Nephron (organoid): ENCODE results near the gene ARRB1.
"Not testable (repeated sequence)": the region's sequence is repeated elsewhere in the genome, so short reads cannot be mapped to it uniquely, and the experiment has no call there.

Source experiments
- H3K27ac Mint-ChIP-seq, 3 experiments: 2 replicates each; pipeline ENCODE4 v1.8.0; 2020; ENCODE audit warnings: mixed read lengths in 3 of 3, mild to moderate bottlenecking in 2 of 3, moderate library complexity in 1 of 3
- H3K27me3 Mint-ChIP-seq: 2 replicates; pipeline ENCODE4 v1.8.0; 2021; ENCODE audit warnings: low read depth, mild to moderate bottlenecking, moderate library complexity, mixed read lengths
- H3K36me3 Mint-ChIP-seq: 2 replicates; pipeline ENCODE4 v1.8.0; 2020; ENCODE audit warnings: low read depth, mixed read lengths
- H3K4me1 Mint-ChIP-seq: 2 replicates; pipeline ENCODE4 v1.8.0; 2020; ENCODE audit warnings: mixed read lengths
- H3K4me3 Mint-ChIP-seq, 3 experiments: 2 replicates each; pipeline ENCODE4 v1.8.0; 2020; ENCODE audit warnings: mild to moderate bottlenecking in 3 of 3, mixed read lengths in 3 of 3, moderate library complexity in 2 of 3
- H3K9me3 Mint-ChIP-seq: 2 replicates; pipeline ENCODE4 v1.8.0; 2020; ENCODE audit warnings: mixed read lengths
- TF ChIP-seq, protein P1 (sequence below), 3 experiments: fragments of 200-600 bp; sonication (generic); IDR thresholded peaks; one replicate each; pipeline ENCODE4 v1.5.0; 2021; ENCODE audit warnings: antibody characterized with exemption in 3 of 3; ENCODE audit not compliant: unreplicated experiment in 3 of 3

ARRB1 gene

DNA sequence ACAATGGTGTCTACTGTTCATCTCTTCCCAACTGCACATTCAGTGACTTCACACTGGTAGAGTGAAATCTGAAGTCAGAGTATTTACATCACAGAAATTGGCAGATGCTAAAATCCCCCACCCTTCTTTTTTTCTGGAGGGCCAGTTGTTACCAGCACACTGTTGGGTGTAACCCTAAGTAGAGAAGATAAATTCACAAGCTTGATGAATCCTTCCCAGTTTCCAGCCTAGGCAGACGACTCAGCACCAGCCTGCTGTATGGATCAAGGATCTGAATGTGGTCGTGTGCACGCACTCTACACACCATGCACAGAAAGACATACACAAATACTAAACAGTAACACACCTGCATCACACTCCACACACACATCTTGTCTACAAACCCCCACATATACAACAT lies 46.0 kb downstream of the ARRB1 start:
- Mint-ChIP-seq H3K36me3 (no peaks in the 10 kb centered on the region), H3K9me3 (no peaks in the 10 kb centered on the region), H3K27ac (peak overlapping the region in 1 of 3 experiments; percentile 0), H3K4me3 (no peak overlapping the region), H3K4me1 (no peaks in the 10 kb centered on the region), H3K27me3 (no peaks in the 10 kb centered on the region)
- TF ChIP-seq, protein P1, sequence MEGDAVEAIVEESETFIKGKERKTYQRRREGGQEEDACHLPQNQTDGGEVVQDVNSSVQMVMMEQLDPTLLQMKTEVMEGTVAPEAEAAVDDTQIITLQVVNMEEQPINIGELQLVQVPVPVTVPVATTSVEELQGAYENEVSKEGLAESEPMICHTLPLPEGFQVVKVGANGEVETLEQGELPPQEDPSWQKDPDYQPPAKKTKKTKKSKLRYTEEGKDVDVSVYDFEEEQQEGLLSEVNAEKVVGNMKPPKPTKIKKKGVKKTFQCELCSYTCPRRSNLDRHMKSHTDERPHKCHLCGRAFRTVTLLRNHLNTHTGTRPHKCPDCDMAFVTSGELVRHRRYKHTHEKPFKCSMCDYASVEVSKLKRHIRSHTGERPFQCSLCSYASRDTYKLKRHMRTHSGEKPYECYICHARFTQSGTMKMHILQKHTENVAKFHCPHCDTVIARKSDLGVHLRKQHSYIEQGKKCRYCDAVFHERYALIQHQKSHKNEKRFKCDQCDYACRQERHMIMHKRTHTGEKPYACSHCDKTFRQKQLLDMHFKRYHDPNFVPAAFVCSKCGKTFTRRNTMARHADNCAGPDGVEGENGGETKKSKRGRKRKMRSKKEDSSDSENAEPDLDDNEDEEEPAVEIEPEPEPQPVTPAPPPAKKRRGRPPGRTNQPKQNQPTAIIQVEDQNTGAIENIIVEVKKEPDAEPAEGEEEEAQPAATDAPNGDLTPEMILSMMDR (IDR thresholded peaks at IDR 0.05; ENCODE audit: unreplicated experiment in 3 of 3): no peak

DNA sequence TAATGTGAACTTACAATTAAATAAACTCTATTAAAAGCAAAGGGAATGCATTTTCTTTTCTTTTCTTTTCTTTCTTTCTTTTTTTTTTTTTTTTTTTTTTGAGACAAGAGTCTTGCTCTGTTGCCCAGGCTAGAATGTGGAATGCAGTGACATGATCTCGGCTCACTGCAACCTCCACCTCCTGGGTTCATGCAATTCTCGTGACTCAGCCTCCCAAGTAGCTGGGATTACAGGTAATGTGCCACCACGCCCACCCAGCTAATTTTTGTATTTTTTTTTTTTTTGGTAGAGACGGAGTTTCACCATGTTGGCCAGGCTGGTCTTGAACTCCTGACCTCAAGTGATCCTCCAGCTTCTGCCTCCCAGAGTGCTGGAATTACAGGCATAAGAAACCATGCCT lies 46.5 kb downstream of the ARRB1 start:
- not testable (repeated sequence) for H3K27ac Mint-ChIP-seq, H3K27me3 Mint-ChIP-seq, H3K4me3 Mint-ChIP-seq, H3K4me1 Mint-ChIP-seq, H3K9me3 Mint-ChIP-seq, H3K36me3 Mint-ChIP-seq

DNA sequence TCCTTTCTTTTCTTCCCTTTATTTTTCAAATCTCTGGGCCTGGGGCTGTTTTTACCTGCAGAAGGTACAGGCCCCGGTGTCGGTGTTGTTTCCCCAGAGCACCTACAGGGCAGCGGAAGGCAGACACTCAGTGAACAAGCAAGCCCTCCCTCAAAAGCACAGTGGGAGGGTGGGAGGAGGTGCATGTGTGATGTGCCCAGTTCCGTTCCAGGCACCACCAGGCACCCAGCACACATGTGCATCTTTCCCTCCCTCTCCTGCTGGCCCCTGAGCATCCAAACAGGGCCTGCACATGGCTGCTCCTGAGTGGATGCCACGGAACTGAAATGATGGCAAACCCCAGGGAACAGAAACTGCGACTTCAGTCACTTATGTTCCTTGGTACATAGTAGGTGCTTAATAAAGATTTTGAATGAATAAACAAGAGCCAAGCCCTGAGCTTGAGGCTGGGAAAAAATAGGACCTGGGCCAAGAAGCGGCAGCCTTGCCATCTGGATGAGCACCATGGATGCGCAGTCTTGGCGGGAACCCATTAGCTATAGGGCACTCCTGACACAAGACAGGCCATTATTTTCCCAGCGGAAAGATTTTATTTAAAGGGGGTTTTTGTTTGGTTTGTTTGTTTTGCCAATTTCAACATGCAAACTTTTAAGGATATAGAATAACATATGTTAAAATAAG lies 47.8 kb downstream of the ARRB1 start:
- H3K36me3 Mint-ChIP-seq: no peaks in the 10 kb centered on the region
- no peaks in the 10 kb centered on the region for H3K27me3 Mint-ChIP-seq
- H3K4me1 Mint-ChIP-seq: no peaks in the 10 kb centered on the region
- H3K9me3 Mint-ChIP-seq: no peaks in the 10 kb centered on the region
- no peak overlapping the region for H3K27ac Mint-ChIP-seq
- H3K4me3 Mint-ChIP-seq: no peak overlapping the region
- TF ChIP-seq, protein P1 (IDR thresholded peaks at IDR 0.05; ENCODE audit: unreplicated experiment in 3 of 3): no peak

DNA sequence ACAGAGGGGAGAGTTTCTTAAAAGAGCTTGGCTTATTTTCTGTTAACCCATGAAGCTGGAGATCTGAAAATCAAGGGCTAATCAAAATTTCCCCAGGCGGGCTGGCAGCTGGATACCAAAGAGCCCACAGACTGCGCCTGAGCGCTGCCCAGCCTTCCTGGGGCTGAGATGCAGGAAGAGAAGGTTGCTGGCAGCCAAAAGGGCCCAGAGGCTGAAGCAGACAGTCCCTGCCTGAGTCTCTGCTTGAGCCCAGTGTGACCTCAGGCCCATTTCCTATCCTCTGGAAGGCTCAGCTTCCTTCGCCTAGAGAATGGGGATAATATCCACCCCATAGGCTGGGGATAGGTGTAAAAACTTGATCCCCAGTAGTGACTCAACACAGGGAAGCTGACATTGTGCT lies 49.1 kb downstream of the ARRB1 start:
- TF ChIP-seq, protein P1 (IDR thresholded peaks at IDR 0.05; ENCODE audit: unreplicated experiment in 3 of 3): no peak
- no peaks in the 10 kb centered on the region for H3K27me3 Mint-ChIP-seq
- H3K4me3 Mint-ChIP-seq: no peak overlapping the region
- H3K36me3 Mint-ChIP-seq: no peaks in the 10 kb centered on the region
- H3K9me3 Mint-ChIP-seq: no peaks in the 10 kb centered on the region
- H3K4me1 Mint-ChIP-seq: no peaks in the 10 kb centered on the region
- no peak overlapping the region for H3K27ac Mint-ChIP-seq

DNA sequence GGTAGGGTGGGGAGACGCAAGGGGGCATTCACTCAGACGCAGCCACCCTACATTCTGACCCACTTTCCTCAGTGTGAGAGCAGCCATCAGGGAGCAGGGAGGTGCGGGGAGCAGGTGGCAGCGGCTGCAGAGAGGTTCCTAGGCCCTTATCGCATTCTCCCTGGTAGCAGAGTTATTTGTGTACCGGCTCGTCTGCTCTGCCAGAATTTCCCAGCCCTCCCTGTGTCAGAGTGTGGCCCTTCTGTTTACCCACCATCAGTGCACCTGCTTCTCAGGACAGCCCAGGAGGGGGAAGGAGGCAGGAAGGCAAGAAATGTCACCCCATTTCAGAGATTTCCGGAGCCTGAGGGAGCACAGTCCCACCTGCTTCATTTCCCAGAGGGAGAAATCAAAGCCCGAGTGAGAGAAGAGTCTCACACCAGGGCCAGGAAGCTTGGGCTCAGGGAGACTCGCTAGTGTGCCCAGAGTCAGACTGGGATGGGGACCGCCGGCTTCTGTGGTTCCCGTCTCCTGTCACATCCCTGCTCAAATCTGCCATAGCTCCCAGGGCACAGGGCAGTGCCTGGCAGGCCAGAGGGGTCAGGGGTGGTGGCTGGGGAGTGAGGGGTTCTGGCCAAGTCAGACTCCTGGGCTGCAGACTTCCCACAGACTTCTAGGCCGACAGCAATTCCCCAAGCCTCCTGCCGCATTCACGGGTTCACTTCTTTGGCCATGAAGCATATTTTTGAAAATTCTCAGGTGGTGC lies 49.7 kb downstream of the ARRB1 start:
- TF ChIP-seq, protein P1 (IDR thresholded peaks at IDR 0.05; ENCODE audit: unreplicated experiment in 3 of 3): no peak
- H3K9me3 Mint-ChIP-seq: no peaks in the 10 kb centered on the region
- no peaks in the 10 kb centered on the region for H3K4me1 Mint-ChIP-seq
- H3K36me3 Mint-ChIP-seq: no peaks in the 10 kb centered on the region
- no peaks in the 10 kb centered on the region for H3K27me3 Mint-ChIP-seq
- no peak overlapping the region for H3K27ac Mint-ChIP-seq
- H3K4me3 Mint-ChIP-seq: no peak overlapping the region

DNA sequence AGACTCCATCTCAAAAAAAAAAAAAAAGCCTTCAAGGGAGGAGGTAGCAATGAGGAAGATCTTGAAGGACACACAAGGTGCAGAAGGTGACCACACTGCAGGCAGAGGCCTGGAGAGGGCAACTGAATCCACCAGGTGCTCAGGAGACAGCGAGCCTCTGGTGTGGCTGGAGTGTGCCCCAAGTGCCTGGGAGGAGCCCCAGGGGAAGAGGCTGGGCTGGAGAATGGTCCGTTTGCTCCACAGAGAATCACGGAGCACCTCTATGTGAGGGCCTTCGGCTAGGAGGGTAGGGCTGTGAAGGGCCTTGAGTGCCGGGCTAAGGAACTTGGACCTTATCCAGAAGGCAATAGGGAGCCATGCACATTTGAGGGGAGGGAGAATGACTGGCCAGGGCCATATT lies 50.3 kb downstream of the ARRB1 start:
- Mint-ChIP-seq H3K4me1 (no peaks in the 10 kb centered on the region), H3K4me3 (no peak overlapping the region), H3K27me3 (no peaks in the 10 kb centered on the region), H3K36me3 (no peaks in the 10 kb centered on the region), H3K9me3 (no peaks in the 10 kb centered on the region), H3K27ac (no peak overlapping the region)
- TF ChIP-seq, protein P1 (IDR thresholded peaks at IDR 0.05; ENCODE audit: unreplicated experiment in 3 of 3): no peak
